Endothelial cell of umbilical vein (primary cell): ENCODE data around the gene DCTN4. TPM values are rescaled to one million over a fixed set of nuclear protein-coding genes. Genes with fewer than 3 reads are reported as not detected.

Experiments used
- BruUV-seq: library from RNA; stranded (reverse); fragments of 400-500 nt; replicated peaks from 2 replicates; lab custom pipeline; 2021; lab: Mats Ljungman, UMichigan
- CTCF ChIA-PET: fragments of 300-600, 350-600 bp; sonication (Branson Sonifier 250); formaldehyde crosslinking; loops from one replicate; lab custom pipeline; 2021; ENCODE audit warnings: antibody characterized with exemption, inconsistent platforms; lab: Charles Lee
- POLR2A ChIA-PET: fragments of 300-600, 350-600 bp; sonication (Branson Sonifier 250); formaldehyde crosslinking; loops from one replicate; lab custom pipeline; 2021; ENCODE audit warnings: antibody characterized with exemption, inconsistent platforms; lab: Charles Lee
- DNase-seq: peaks from one replicate; pipeline ENCODE4 v3.0.0-alpha.2; 2011; ENCODE audit warnings: low read depth, low spot score
- FAIRE-seq: peaks from 2 replicates; lab custom pipeline; 2011; peaks lifted over from hg19 to GRCh38; lab: Jason Lieb, UNC
- H2AFZ ChIP-seq: 2 replicates; pipeline ENCODE4 v1.6.0; 2012; ENCODE audit warnings: low read depth, low read length, control low read depth, inconsistent platforms
- H3K27ac ChIP-seq: 2 replicates; pipeline ENCODE4 v1.5.1; 2011; ENCODE audit warnings: low read depth, mild to moderate bottlenecking, control low read depth, low read length, moderate library complexity; ENCODE audit not compliant: insufficient read depth
- H3K27me3 ChIP-seq, 2 experiments: 2 replicates each; pipeline versions ENCODE4 v1.6.0 to v1.6.1; 2011; ENCODE audit warnings: low read length in 2 of 2, mixed read lengths in 1 of 2; ENCODE audit not compliant: control insufficient read depth in 2 of 2, insufficient read depth in 2 of 2
- H3K36me3 ChIP-seq, 2 experiments: 2 replicates in 1 of 2; 3 replicates in 1 of 2; pipeline ENCODE4 v1.5.1; 2011; ENCODE audit warnings: low read length in 2 of 2, mild to moderate bottlenecking in 1 of 2, moderate library complexity in 1 of 2; ENCODE audit not compliant: control insufficient read depth in 2 of 2, insufficient read depth in 2 of 2; ENCODE audit errors: extremely low read depth in 1 of 2
- H3K4me1 ChIP-seq: 3 replicates; pipeline ENCODE4 v1.5.1; 2011; ENCODE audit warnings: mild to moderate bottlenecking, low read length; ENCODE audit not compliant: control insufficient read depth, insufficient read depth; ENCODE audit errors: extremely low read depth
- H3K4me2 ChIP-seq: 2 replicates; pipeline ENCODE4 v1.6.1; 2011; ENCODE audit warnings: low read length, control low read depth, mixed read lengths; ENCODE audit not compliant: insufficient read depth
- H3K4me3 ChIP-seq, 3 experiments: fragments of 200-600 bp in 1 of 3; sonication (generic), shearing (Covaris generic) in 1 of 3; replicated peaks in 1 of 3; 2 replicates each; pipeline ENCODE4 v1.5.1; 2011 to 2016; ENCODE audit warnings: control low read depth in 3 of 3, low read length in 3 of 3, mild to moderate bottlenecking in 2 of 3, inconsistent platforms in 1 of 3, low read depth in 1 of 3, moderate library complexity in 1 of 3; ENCODE audit not compliant: insufficient read depth in 1 of 3
- H3K79me2 ChIP-seq: 2 replicates; pipeline ENCODE4 v1.6.0; 2012; ENCODE audit warnings: low read length, inconsistent platforms; ENCODE audit not compliant: control insufficient read depth, insufficient read depth
- H3K9ac ChIP-seq: replicated peaks from 2 replicates; pipeline ENCODE3; 2011; ENCODE audit warnings: low read length, control low read depth; ENCODE audit not compliant: insufficient read depth; ENCODE audit errors: extremely low read depth
- H3K9me1 ChIP-seq: replicated peaks from 3 replicates; pipeline ENCODE4 v1.6.0; 2011; ENCODE audit warnings: mild to moderate bottlenecking, low read length; ENCODE audit not compliant: control insufficient read depth, insufficient read depth; ENCODE audit errors: extremely low read depth
- H3K9me3 ChIP-seq: replicated peaks from 2 replicates; pipeline ENCODE4 v1.5.1; 2012; ENCODE audit warnings: low read length, inconsistent platforms; ENCODE audit not compliant: control insufficient read depth, insufficient read depth
- H4K20me1 ChIP-seq: replicated peaks from 2 replicates; pipeline ENCODE3; 2011; ENCODE audit warnings: mild to moderate bottlenecking, low read length; ENCODE audit not compliant: control insufficient read depth, insufficient read depth; ENCODE audit errors: extremely low read depth
- CTCF ChIP-seq, 2 donors: IDR thresholded peaks; 1 replicate in 1 of 2; 2 replicates in 1 of 2; pipeline ENCODE4 v1.5.1; 2011; ENCODE audit warnings: low read length in 2 of 2, mild to moderate bottlenecking in 2 of 2, moderate library complexity in 2 of 2, control low read depth in 1 of 2, inconsistent platforms in 1 of 2, low read depth in 1 of 2; ENCODE audit not compliant: insufficient read depth in 1 of 2; ENCODE audit errors: extremely low read depth in 1 of 2
- EZH2 ChIP-seq: IDR thresholded peaks from 2 replicates; pipeline ENCODE4 v1.6.1; 2012; ENCODE audit warnings: borderline replicate concordance, low read depth, mild to moderate bottlenecking, moderate library complexity, low read length, inconsistent platforms; ENCODE audit not compliant: severe bottlenecking
- FOS ChIP-seq: IDR thresholded peaks from 2 replicates; pipeline ENCODE4 v1.6.1; 2011; ENCODE audit warnings: mild to moderate bottlenecking, low read length, moderate library complexity, borderline replicate concordance; ENCODE audit not compliant: insufficient read depth
- GATA2 ChIP-seq: IDR thresholded peaks from 2 replicates; pipeline ENCODE4 v1.7.0; 2011; ENCODE audit warnings: low read depth, mild to moderate bottlenecking, moderate library complexity, mixed read lengths, low read length; ENCODE audit not compliant: insufficient read length, insufficient read depth
- JUN ChIP-seq: IDR thresholded peaks from 2 replicates; pipeline ENCODE4 v1.6.1; 2011; ENCODE audit warnings: borderline replicate concordance, low read depth; ENCODE audit not compliant: insufficient read length, insufficient read depth
- MAX ChIP-seq: IDR thresholded peaks from 2 replicates; pipeline ENCODE4 v1.6.1; 2011; ENCODE audit not compliant: insufficient read depth, insufficient read length
- MYC ChIP-seq: IDR thresholded peaks from one replicate; pipeline ENCODE4 v1.6.1; 2011; ENCODE audit warnings: mild to moderate bottlenecking, low read depth, low read length
- POLR2A ChIP-seq: IDR thresholded peaks from 2 replicates; pipeline ENCODE4 v1.6.1; 2012; ENCODE audit warnings: low read depth, mild to moderate bottlenecking, control low read depth, low read length
- POLR2AphosphoS5 ChIP-seq: IDR thresholded peaks from 2 replicates; pipeline ENCODE4 v1.6.1; 2012; ENCODE audit warnings: low read depth, mild to moderate bottlenecking, control low read depth, low read length, moderate library complexity; ENCODE audit not compliant: insufficient read depth
- dilution Hi-C: fragments of 300-500 bp; cut with MboI; formaldehyde crosslinking; loops from one replicate; pipeline ENCODE4 v1.15.0; 2019; ENCODE audit warnings: low sequenced_read_pairs; ENCODE audit not compliant: extremely low pct_ligation_motif_present
- intact Hi-C: fragments of 100-400 bp; cut with micrococcal nuclease; formaldehyde crosslinking; loops from one replicate; pipeline ENCODE4 v1.10.0; 2022
- polyA plus RNA-seq, 4 experiments: library from polyadenylated mRNA; depleted of rRNA in 3 of 4; stranded (reverse) in 3 of 4; unstranded in 1 of 4; fragments of >200 nt; gene quantifications; 2 replicates each; pipeline versions ENCODE4 v1.2.1 to v1.2.3, GENCODE V29; 2011 to 2012; ENCODE audit warnings: missing spikeins in 1 of 4
- total RNA-seq: library from RNA; stranded (reverse); gene quantifications from 2 replicates; pipeline ENCODE4 v1.2.3, GENCODE V29; 2021

DCTN4 gene
- total and polyA plus RNA-seq, 2 donors (not counting 3 experiments of a cell fraction or from before 2014, with no cell fraction given), result 22.4 to 47.3 TPM

GRCh38 chr5:150700246-150700593 is 58.6 kb downstream of the DCTN4 start:
- intact Hi-C loops, result loop anchor here (1.0 to 5.0 kb wide), 5 partner anchors 59 to 465 kb away; partner anchors contain the start of gene DCTN4
- Histone ChIP-seq H3K9ac (peak overlapping the region; percentile 85), H3K9me1 (no peaks in the 10 kb centered on the region), H3K27ac (peak overlapping the region; percentile 73), H4K20me1 (no peaks in the 10 kb centered on the region), H3K27me3 (peaks cover 3 to 6% of the 10 kb centered on the region in 2 experiments), H3K9me3 (no peaks in the 10 kb centered on the region), H3K4me2 (peak overlapping the region; percentile 95), H3K4me1 (peaks cover 13% of the 10 kb centered on the region), H3K79me2 (peaks cover 24% of the 10 kb centered on the region), H2AFZ (peak overlapping the region; percentile 79), H3K4me3 (peak overlapping the region; percentile 45 to 98 (median 69)), H3K36me3 (peaks cover 18 to 22% of the 10 kb centered on the region in 2 experiments)
- dilution Hi-C loops, result no loop called here
- FAIRE-seq (no peak), DNase-seq (no peak)
- CTCF ChIA-PET, result interaction anchor here (0.7 to 2.6 kb wide), 28 partner anchors 8 to 465 kb away, joined by 3 to 33 read pairs (median 4); partner anchors contain the start of genes DCTN4, IRGM and SMIM3
- TSS peak; percentile 51 for BruUV-seq
- POLR2A ChIA-PET, result interaction anchor here (1.0 to 1.1 kb wide), 2 partner anchors 11 to 13 kb away, joined by 3 to 5 read pairs; no protein-coding TSS in a partner anchor
- TF ChIP-seq POLR2A, result no peak

GRCh38 chr5:150694612-150695011 is 64.2 kb downstream of the DCTN4 start:
- H3K4me2 ChIP-seq, result no peak overlapping the region
- H3K9me3 ChIP-seq, result no peaks in the 10 kb centered on the region
- H3K9me1 ChIP-seq, result no peaks in the 10 kb centered on the region
- no peaks in the 10 kb centered on the region for H4K20me1 ChIP-seq
- H3K79me2 ChIP-seq, result peaks cover 13% of the 10 kb centered on the region
- no peaks in the 10 kb centered on the region for H3K27me3 ChIP-seq
- ChIA-PET CTCF (interaction anchor here (1.1 kb wide), 1 partner anchor 11 kb away, joined by 3 read pairs; no protein-coding TSS in a partner anchor), POLR2A (no interaction called here)
- H3K27ac ChIP-seq, result no peak overlapping the region
- H2AFZ ChIP-seq, result no peak overlapping the region
- no peak overlapping the region for H3K9ac ChIP-seq
- FAIRE-seq, result no peak
- TF ChIP-seq POLR2AphosphoS5 (no peak), CTCF (IDR thresholded peaks at IDR 0.05; ENCODE audit: extremely low read depth in 1 of 2, insufficient read depth in 1 of 2, low read depth in 1 of 2, low read length in 2 of 2) (no peak), MYC (no peak), JUN (no peak), EZH2 (no peak), FOS (no peak), POLR2A (no peak), MAX (no peak), GATA2 (no peak)
- dilution Hi-C loops, result no loop called here
- peaks cover 8% of the 10 kb centered on the region for H3K4me1 ChIP-seq
- intact Hi-C loops, result no loop called here
- BruUV-seq, result no TSS peak
- H3K4me3 ChIP-seq, result no peak overlapping the region
- no peak for DNase-seq
- peaks cover 49 to 51% of the 10 kb centered on the region in 2 experiments for H3K36me3 ChIP-seq
